H4 (cell line): ENCODE results near the gene MEIOSIN. TPM values are rescaled to one million over a fixed set of nuclear protein-coding genes. Genes with fewer than 3 reads are reported as not detected.
"Not testable (repeated sequence)": the region's sequence is repeated elsewhere in the genome, so short reads cannot be mapped to it uniquely, and the experiment has no call there.

Experiments used
- DNase-seq: peaks from one replicate; pipeline ENCODE4 v3.0.0-alpha.2; 2015; ENCODE audit warnings: low spot score
- total RNA-seq: library from RNA; depleted of rRNA; stranded (reverse); fragments of >200 nt; shearing (Covaris generic); gene quantifications from 2 replicates; pipeline ENCODE4 v1.2.3, GENCODE V29; 2014; rRNA removed

MEIOSIN gene, protein sequence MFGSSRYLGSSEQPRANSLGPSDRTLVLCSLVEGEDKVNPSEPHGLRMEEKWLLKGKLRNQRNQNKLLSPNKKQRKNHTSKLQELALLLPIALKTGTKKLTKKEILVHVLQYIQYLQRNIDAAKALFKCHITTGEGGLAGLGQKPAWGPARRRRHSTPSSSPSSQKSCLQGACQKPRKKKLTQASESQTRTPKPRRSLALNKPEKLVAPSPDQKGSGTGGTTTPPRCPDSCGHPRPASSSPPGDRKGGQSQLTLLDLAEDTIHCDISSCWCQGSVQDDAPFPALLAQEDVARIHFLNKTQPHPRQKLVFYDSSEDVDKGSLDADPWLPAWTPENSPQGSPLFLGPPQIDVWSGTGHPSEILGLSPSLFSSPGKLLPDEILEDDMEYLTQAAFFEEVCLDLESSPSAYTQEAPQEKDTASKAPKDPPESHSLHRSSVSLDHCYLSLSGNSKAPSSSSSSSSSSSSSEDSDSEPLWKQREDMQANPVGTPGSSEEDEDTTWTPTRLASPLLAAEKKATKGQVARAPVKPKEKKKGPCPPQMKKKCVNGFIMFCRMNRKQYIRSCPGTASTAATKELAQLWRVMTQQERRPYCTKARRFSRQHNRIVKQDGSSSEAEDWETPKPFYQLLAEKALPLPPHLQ
- not detected in 2 replicates for total RNA-seq

GRCh38 chr19:45733160-45733810 is at the start of gene MEIOSIN:
MEIOSIN (plus strand) TSS chr19:45733439; CDS start chr19:45735377, 1,938 bp downstream.
- no peak for DNase-seq

DNA sequence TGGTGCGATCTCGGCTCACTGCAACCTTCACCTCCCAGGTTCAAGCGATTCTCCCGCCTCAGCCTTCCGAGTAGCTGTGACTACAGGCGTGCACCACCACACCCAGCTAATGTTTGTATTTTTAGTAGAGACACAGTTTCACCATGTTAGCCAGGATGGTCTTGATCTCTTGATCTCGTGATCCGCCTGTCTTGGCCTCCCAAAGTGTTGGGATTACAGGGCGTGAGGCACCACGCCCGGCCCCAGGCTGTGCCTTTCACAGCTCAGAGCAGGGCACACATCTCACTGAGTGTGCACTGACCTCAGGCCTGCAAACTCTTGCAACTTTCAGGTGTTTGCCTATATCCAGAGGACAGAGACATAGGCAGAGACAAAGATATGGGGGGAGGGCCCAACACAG is 48.2 kb upstream of the MEIOSIN start:
- DNase-seq, result not testable (repeated sequence)

DNA sequence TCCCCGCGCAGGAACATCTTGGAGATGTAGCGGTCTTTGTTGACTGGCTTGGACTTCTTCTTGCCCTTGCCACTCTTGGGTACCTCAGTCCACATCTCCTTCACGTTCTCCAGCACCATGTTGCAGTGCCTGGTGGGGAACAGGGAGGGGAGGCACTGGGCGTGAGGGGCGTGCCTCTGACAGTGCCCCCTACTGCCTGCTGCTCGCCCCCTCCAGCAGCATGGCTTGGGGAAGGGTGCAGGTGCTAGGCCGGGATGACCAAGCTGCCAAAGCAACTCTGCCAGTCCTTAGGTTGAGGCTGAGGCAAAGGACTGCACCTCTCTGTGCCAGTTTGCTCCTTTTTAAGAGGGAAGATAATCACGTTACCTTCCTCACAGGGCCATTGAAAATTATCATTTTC is 45.6 kb upstream of the MEIOSIN start:
- no peak for DNase-seq

- peak; percentile 86 for DNase-seq
Observed at GRCh38 chr19:45691516-45692186, 41.6 kb upstream of the MEIOSIN start, which contains the start of gene SNRPD2. SNRPD2 (minus strand) TSS chr19:45691953; CDS start chr19:45691888, 65 bp downstream.

GRCh38 chr19:45692187-45693105 is 40.8 kb upstream of the MEIOSIN start, which contains the start of gene QPCTL:
QPCTL (plus strand) TSS chr19:45692666; CDS start chr19:45692704, 38 bp downstream.
- peak; percentile 98 for DNase-seq

- peak; percentile 31 for DNase-seq
Observed at GRCh38 chr19:45693106-45693788, 40.0 kb upstream of the MEIOSIN start.

DNA sequence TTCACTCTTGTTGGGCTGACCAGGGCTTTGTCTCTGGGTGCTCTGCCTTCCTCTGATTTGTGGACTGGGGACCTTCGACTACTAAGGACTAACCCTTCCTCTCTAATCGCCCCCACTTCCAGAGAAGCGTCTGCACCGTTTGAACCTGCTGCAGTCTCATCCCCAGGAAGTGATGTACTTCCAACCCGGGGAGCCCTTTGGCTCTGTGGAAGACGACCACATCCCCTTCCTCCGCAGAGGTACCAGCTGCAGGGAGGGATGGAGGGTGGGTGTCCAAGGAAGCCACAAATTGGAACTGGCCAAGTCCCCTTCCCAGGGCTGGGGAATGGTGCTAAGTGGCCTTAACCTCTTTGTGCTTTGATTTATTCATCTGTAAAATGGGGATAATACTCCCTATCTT is 31.6 kb upstream of the MEIOSIN start:
- no peak for DNase-seq

GRCh38 chr19:45705115-45705514 is 28.1 kb upstream of the MEIOSIN start:
- DNase-seq, result no peak

- no peak for DNase-seq
Observed at GRCh38 chr19:45705710-45706415, 27.4 kb upstream of the MEIOSIN start.

DNA sequence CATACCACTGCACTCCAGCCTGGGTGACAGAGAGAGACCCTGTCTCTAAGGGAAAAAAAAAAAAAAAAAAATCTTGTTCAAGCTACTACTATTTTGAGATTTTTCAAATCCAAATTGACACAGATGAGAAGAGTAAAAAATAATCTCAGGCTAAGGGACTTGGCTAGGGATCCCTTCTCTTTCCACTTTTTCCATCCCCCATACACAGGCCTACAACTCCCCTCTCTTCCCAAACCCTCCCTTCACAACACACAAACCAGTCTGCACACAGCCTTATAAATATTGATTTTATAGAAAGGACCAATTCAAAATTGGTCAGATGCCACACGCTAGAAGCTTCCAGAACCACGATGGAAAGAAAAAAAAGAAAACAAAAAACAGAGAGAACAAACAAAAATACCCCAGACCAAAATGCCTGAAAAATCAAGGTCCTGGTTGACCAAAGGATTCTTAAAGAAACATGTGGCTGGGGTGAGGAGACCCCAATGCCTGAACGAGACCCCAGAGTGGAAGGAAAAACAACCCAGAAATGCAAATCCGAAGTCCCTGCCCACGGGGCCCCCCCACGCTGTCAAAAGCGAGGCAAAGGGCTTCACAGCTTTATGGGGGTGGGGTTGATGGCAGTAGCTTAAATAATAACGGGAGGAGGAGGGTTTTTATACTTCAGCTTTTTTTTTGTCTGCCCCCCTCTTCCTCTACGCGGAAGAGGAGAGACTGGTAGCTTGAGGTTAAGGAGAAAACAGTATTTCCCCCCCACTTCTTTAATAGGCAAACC is 22.7 kb upstream of the MEIOSIN start:
- no peak for DNase-seq

DNA sequence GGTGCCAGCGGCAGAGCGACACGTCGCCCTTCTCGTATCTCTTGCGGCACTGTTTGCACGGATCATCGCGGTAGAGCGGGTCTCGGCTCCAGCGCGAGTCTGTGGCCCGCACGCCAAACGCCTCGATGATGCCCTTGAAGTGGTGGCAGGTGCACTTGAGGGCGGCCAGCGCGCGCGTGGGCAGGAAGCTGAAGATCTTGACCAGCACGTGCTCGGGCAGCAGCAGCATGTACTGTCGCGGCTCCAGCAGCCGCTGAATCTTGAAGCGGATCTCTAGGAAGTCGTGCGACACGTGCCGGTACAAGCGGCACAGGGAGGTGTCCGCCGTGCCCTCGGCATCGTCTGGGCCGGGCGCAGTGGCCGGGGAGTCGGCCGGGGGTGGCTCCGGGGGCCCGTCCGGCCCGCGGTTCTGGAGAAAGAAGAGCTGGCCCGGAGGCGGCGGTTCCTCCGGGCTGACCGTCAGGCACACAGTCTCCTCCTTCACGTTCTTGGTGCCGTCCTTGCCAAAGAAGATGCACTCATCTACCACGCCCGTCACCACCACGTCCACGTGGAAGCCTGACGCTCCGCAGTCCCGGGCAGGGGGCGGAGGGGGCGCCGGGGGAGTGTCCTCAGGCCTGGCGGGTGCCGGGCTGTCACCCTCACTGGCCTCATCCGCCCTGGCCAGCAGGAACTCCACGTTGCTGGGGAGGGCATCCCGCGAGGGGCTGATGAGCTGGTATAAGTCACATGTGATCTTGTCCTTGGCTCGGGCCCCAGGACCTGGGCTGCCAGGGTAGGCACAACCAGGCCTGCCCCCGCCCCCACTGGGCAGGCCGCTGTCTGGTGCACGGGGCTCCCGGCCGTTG is 21.2 kb upstream of the MEIOSIN start:
- DNase-seq, result no peak

DNA sequence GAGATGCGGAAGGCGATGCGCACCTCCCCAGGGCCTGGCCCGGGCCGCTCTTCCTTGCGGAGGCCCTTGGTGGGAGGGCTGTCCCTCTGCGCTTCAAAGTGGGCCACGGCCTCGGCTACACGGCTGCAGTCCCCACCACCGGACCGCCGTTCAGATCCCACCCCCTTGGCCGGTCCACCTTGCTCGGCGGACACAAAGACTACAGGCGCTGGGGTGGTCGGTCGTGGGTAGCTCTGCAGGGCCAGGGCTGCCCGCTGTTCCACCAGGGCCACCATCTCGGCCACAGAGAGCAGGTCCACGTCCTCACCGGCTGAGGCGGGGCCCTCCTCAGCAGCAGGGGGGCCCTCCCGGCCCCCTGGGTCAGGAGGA is 20.6 kb upstream of the MEIOSIN start:
- DNase-seq, result no peak

DNA sequence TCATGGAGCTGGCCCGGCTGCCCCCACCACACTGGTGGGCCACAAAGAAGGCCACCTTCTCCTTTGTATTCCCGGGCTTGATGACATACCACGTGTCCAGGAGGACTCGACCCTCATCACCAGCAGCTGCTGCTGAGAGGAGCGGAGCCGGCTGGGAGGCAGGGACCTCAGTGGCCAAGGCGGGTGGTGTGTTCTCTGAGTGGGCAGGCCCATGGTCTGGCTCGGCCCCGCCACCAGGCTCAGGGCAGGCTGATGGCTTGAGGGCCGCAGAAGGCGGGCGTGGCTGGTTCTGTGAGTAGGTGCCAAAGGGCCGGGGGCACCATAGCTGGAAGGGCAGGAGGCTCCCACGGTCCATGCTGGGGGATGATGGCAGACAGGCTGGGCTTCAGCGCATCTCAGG is 20.1 kb upstream of the MEIOSIN start:
- no peak for DNase-seq

GRCh38 chr19:45715139-45715538 is 18.1 kb upstream of the MEIOSIN start:
- DNase-seq, result no peak

DNA sequence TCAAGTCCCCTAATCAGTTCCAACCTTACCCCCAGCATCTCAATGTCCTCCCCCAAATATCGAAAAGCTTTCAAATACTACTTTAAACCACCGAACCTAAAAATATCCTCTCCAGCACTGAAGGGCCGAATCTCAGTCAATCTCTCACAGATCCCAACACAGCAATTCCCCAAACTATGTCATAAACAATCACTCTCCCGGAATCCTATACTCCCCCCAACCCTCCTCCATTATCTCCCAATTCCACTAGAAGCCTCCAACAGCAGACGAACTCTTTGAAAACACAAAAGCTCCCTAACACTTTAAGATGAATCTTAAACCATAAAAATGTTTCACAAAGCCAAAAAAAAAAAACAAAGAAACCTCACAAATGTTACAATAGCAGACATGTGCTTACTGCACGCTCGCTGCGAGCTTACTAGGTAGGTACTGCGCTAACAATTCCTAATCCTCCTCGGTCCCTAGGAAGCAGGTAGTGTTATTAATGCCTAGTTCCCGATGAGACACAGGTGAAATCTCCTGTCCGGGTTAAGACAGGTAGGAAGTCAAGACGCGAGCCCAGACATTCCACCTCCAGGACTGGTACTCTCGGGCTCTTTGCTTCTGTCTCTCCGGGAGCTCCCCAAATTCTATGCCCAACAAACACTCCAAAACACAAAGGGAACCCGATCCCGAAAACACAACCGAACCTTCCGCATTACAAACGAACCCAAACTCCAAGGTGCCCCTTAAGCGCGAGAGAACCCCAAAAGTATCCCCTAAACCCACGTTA is 16.7 kb upstream of the MEIOSIN start:
- DNase-seq, result no peak

DNA sequence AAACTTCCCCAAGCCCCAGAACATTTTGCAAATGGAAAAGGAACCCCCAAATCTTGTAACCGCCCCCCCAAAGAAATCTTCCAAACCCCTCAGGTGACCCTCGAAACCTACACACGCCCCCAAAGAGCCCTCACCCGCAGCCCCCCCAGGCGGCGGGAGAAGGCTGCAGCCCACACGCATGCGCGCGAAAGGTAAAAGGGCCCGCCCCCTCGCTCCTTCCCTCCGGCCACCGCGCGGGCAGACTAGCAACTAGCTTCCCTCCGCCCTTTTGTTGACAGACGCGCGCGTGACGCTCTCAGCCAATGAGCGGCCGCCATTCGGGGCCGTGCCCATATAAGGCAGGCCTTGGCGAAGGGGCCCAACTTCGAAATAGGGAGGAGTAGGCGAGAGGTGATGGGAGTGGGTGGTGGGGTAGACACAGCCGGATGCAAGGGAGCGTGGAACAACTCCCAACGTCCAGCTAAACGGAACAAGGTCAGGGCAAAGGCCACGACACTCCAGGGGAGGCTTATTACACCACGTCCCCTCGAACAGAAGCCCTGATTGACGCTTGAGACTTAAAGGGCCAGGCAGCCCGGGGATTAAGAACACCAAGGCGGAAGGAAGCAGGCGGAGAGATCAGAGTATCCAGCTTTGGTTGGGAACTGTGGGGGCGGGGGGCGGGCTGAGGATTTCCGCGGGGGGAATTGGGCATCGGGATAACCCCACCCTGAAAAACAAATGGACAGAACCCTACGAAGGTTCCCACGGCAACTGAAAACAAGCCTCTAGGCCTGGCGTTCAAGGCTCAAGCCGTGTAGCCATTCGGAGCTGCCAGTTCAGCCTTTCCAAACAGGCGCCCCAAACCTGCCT is 15.9 kb upstream of the MEIOSIN start:
- peak; percentile 95 for DNase-seq
